BLaER1 treated with 17β-estradiol and CSF1 and Interleukin-3, amounts not matched to agents 10 nM and 100 nM (cell line): ENCODE results near the gene LHFPL6.
A peak's percentile ranks its signal among the peaks of the same experiment; 100 is the strongest.

Source experiments
- H3K27ac ChIP-seq, 11 experiments: shearing (Covaris generic); formaldehyde crosslinking; 2 replicates each; pipeline ENCODE4 v1.8.1; 2022
- H3K27me3 ChIP-seq, 11 experiments: shearing (Covaris generic); formaldehyde crosslinking; 2 replicates each; pipeline ENCODE4 v1.8.1; 2022
- H3K36me3 ChIP-seq, 11 experiments: shearing (Covaris generic); formaldehyde crosslinking; 2 replicates each; pipeline ENCODE4 v1.8.1; 2022
- H3K4me1 ChIP-seq, 10 experiments: shearing (Covaris generic); formaldehyde crosslinking; 2 replicates each; pipeline ENCODE4 v1.8.1; 2022
- H3K4me2 ChIP-seq, 11 experiments: shearing (Covaris generic); formaldehyde crosslinking; 2 replicates each; pipeline ENCODE4 v1.8.1; 2022
- H3K4me3 ChIP-seq, 10 experiments: shearing (Covaris generic); formaldehyde crosslinking; 2 replicates each; pipeline ENCODE4 v1.8.1; 2022
- H3K9ac ChIP-seq, 11 experiments: shearing (Covaris generic); formaldehyde crosslinking; 2 replicates each; pipeline ENCODE4 v1.8.1; 2022
- H3K9me3 ChIP-seq, 11 experiments: shearing (Covaris generic); formaldehyde crosslinking; replicated peaks in 1 of 11; 2 replicates each; pipeline ENCODE4 v1.8.1; 2022
- H4K20me1 ChIP-seq, 11 experiments: shearing (Covaris generic); formaldehyde crosslinking; 2 replicates each; pipeline ENCODE4 v1.8.1; 2022
- Cebpa-rat ChIP-seq, 11 experiments: shearing (Covaris generic); IDR thresholded peaks; 2 replicates each; pipeline ENCODE4 v1.8.1; 2022

LHFPL6 gene

GRCh38 chr13:39451860-39452301 is 151.1 kb downstream of the LHFPL6 start:
- peak overlapping the region; percentile 19 to 92 (median 69) for H3K4me2 ChIP-seq
- H3K4me3 ChIP-seq, result no peak overlapping the region
- H3K27me3 ChIP-seq, result no peaks in the 10 kb centered on the region
- peaks cover 0 to 4% (median 1%) of the 10 kb centered on the region in 11 experiments; a peak in 4 of 22 replicates for H3K9me3 ChIP-seq
- H3K27ac ChIP-seq, result peak overlapping the region; percentile 50 to 90 (median 81); a peak in 21 of 22 replicates
- peaks cover 23 to 29% (median 25%) of the 10 kb centered on the region in 10 experiments for H3K4me1 ChIP-seq
- peak in 8 of 11 experiments; percentile 28 to 84 (median 58); a peak in 13 of 22 replicates for TF ChIP-seq Cebpa-rat (IDR thresholded peaks at IDR 0.05)
- H4K20me1 ChIP-seq, result no peaks in the 10 kb centered on the region
- no peaks in the 10 kb centered on the region for H3K36me3 ChIP-seq
- peak overlapping the region in 8 of 11 experiments; percentile 43 to 69 (median 57); a peak in 17 of 22 replicates for H3K9ac ChIP-seq

DNA sequence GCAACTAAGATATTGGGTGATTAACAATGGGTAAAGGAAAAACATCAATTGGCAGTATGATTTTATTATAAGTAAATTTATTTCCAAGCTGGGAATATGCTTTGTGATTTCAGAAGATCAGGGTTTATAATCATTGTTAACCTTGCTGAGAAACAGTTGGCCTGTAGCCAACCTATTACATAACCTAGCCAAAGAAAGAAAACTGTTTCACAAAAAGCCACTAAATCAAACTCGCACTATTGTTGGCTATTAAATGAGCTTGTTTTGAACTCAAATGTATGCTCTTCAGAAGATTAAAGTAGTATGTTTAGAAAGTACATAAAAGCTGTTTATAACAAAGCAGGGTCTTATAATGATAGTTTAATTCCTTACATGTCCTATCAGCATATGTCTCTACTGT is 151.7 kb downstream of the LHFPL6 start:
- H3K4me2 ChIP-seq, result peak overlapping the region in 10 of 11 experiments; percentile 19 to 92 (median 66); a peak in 16 of 22 replicates
- H3K9me3 ChIP-seq, result no peaks in the 10 kb centered on the region

DNA sequence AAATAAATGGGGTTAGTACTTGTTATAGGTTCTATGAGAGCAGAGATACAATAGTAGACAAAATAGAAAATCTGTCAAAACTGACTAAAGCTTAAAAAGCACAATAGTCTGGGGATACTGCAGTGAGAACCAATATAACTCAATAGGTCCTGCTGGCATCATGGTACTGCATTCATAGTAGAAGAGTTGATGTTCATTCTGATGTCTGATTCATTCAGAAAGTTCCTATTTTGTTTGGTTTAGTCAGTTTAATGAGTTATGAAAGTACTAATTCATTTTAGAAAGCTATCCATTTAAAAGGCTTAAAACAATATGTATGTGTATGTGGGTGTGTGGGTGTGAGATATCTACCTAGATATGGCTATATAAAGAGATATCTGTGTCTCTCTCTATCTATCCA is 152.8 kb downstream of the LHFPL6 start:
- no peaks in the 10 kb centered on the region for H4K20me1 ChIP-seq
- peak overlapping the region in 5 of 11 experiments; percentile 76 to 90 (median 82); a peak in 7 of 22 replicates for H3K27ac ChIP-seq
- no peak for TF ChIP-seq Cebpa-rat (IDR thresholded peaks at IDR 0.05)
- no peaks in the 10 kb centered on the region for H3K9me3 ChIP-seq
- H3K4me2 ChIP-seq, result peak overlapping the region in 2 of 11 experiments; percentile 58 to 92; a peak in 1 of 22 replicates
- H3K27me3 ChIP-seq, result no peaks in the 10 kb centered on the region
- no peak overlapping the region for H3K4me3 ChIP-seq
- peaks cover 23 to 29% (median 25%) of the 10 kb centered on the region in 10 experiments for H3K4me1 ChIP-seq
- no peak overlapping the region for H3K9ac ChIP-seq
- H3K36me3 ChIP-seq, result no peaks in the 10 kb centered on the region

More for the DNA sequence above, 151.7 kb downstream of the LHFPL6 start:
- Histone ChIP-seq H4K20me1 (no peaks in the 10 kb centered on the region), H3K36me3 (no peaks in the 10 kb centered on the region), H3K4me1 (peaks cover 23 to 29% (median 25%) of the 10 kb centered on the region in 10 experiments), H3K27me3 (no peaks in the 10 kb centered on the region), H3K4me3 (no peak overlapping the region), H3K9ac (peak overlapping the region in 4 of 11 experiments; percentile 2 to 69 (median 54); a peak in 4 of 22 replicates), H3K27ac (peak overlapping the region in 10 of 11 experiments; percentile 20 to 90 (median 81); a peak in 19 of 22 replicates)
- TF ChIP-seq Cebpa-rat (IDR thresholded peaks at IDR 0.05), result 0 out of 22 replicates have a peak, but pooled peaks of 1 of the 11 experiments have one; percentile 17

- H3K27me3 ChIP-seq, result no peaks in the 10 kb centered on the region
- TF ChIP-seq Cebpa-rat (IDR thresholded peaks at IDR 0.05), result no peak
- no peak overlapping the region for H3K4me3 ChIP-seq
- no peaks in the 10 kb centered on the region for H3K9me3 ChIP-seq
- no peaks in the 10 kb centered on the region for H3K36me3 ChIP-seq
- H3K4me1 ChIP-seq, result peaks cover 23 to 29% (median 25%) of the 10 kb centered on the region in 10 experiments
- H3K4me2 ChIP-seq, result no peak overlapping the region
- no peak overlapping the region for H3K27ac ChIP-seq
- no peaks in the 10 kb centered on the region for H4K20me1 ChIP-seq
- H3K9ac ChIP-seq, result no peak overlapping the region
Observed at GRCh38 chr13:39448834-39449233, 154.2 kb downstream of the LHFPL6 start.

DNA sequence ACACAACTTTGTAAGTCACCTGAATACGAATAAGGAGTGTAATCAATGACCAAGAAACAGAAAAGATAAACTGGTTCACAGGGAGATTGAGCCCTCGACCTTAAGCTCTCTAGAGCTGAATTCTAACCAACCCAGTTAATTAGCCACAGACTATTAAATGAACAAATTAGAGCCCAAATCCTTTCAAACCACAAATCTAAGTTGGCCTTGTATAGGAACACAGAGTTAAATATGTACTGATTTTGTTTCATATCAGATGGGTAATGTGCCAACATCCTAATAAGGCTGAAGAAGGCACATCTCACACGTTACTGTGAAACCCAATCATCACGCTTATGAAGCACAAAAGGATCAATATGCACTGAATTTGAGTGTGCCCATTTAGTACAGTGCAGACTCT is 156.1 kb downstream of the LHFPL6 start:
- Histone ChIP-seq H3K4me3 (no peak overlapping the region), H3K9me3 (no peaks in the 10 kb centered on the region), H3K27ac (no peak overlapping the region), H3K4me1 (peaks cover 10 to 15% (median 14%) of the 10 kb centered on the region in 10 experiments; a peak in 19 of 20 replicates), H3K36me3 (no peaks in the 10 kb centered on the region), H3K27me3 (no peaks in the 10 kb centered on the region), H3K9ac (no peak overlapping the region), H3K4me2 (no peak overlapping the region), H4K20me1 (no peaks in the 10 kb centered on the region)
- TF ChIP-seq Cebpa-rat (IDR thresholded peaks at IDR 0.05), result no peak

DNA sequence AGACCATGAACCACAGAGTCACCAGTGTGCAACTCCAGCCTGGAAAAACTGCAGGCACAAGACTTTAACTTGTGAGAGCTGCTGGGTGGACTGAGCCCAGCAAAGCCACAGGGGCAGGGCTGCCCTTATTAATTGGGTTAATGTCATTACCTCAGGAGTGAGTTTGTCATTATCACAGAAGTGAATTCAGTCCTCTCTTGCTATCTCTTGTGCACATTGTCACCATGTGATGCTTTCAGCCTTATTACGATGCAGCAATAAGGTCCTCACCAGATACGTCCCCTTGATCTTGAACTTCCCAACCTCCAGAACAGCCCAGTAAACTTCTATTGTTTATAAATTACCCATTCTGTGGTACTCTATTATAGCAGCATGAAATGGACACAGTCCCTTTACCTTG is 158.1 kb downstream of the LHFPL6 start:
- H3K4me3 ChIP-seq, result no peak overlapping the region
- peaks cover 0 to 10% (median 0%) of the 10 kb centered on the region in 11 experiments; a peak in 5 of 22 replicates for H3K9me3 ChIP-seq
- no peak for TF ChIP-seq Cebpa-rat (IDR thresholded peaks at IDR 0.05)

DNA sequence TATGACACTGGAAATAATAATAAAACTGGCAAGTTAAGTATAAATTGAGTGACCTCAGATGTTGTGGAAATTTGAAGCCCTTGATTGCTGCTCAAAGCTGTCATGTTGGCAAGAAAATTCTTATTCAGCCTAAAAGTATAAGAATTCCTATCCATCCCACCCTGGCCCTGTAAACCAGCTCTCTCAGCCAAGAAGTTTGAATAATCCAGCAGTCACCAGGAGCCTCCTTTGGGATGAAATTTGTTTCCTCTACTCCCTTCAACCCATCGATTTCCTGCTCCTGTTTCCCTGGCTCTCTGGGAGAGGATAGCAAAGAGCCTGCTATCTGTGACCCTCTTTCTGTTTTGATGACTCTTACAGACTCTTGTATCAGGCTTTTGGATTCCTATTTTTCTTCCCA is 169.3 kb downstream of the LHFPL6 start:
- H3K9ac ChIP-seq, result no peak overlapping the region
- no peaks in the 10 kb centered on the region for H3K4me1 ChIP-seq
- no peak overlapping the region for H3K4me3 ChIP-seq
- H3K36me3 ChIP-seq, result peaks cover 0 to 2% (median 0%) of the 10 kb centered on the region in 11 experiments; a peak in 1 of 22 replicates
- no peaks in the 10 kb centered on the region for H4K20me1 ChIP-seq
- no peak overlapping the region for H3K4me2 ChIP-seq
- H3K9me3 ChIP-seq, result peaks cover 9 to 30% (median 19%) of the 10 kb centered on the region in 11 experiments
- no peaks in the 10 kb centered on the region for H3K27me3 ChIP-seq
- TF ChIP-seq Cebpa-rat (IDR thresholded peaks at IDR 0.05), result no peak
- no peak overlapping the region for H3K27ac ChIP-seq

More for the DNA sequence above, 158.1 kb downstream of the LHFPL6 start:
- no peaks in the 10 kb centered on the region for H4K20me1 ChIP-seq
- H3K4me1 ChIP-seq, result no peaks in the 10 kb centered on the region
- no peaks in the 10 kb centered on the region for H3K36me3 ChIP-seq
- H3K4me2 ChIP-seq, result no peak overlapping the region
- H3K27ac ChIP-seq, result no peak overlapping the region
- no peak overlapping the region for H3K9ac ChIP-seq
- H3K27me3 ChIP-seq, result no peaks in the 10 kb centered on the region

GRCh38 chr13:39432196-39432595 is 170.8 kb downstream of the LHFPL6 start:
- Histone ChIP-seq H3K27me3 (no peaks in the 10 kb centered on the region), H3K9me3 (peaks cover 0 to 18% (median 8%) of the 10 kb centered on the region in 11 experiments; a peak in 14 of 22 replicates), H3K27ac (no peak overlapping the region), H4K20me1 (no peaks in the 10 kb centered on the region), H3K36me3 (no peaks in the 10 kb centered on the region), H3K9ac (no peak overlapping the region), H3K4me2 (no peak overlapping the region), H3K4me3 (no peak overlapping the region), H3K4me1 (no peaks in the 10 kb centered on the region)
- no peak for TF ChIP-seq Cebpa-rat (IDR thresholded peaks at IDR 0.05)

DNA sequence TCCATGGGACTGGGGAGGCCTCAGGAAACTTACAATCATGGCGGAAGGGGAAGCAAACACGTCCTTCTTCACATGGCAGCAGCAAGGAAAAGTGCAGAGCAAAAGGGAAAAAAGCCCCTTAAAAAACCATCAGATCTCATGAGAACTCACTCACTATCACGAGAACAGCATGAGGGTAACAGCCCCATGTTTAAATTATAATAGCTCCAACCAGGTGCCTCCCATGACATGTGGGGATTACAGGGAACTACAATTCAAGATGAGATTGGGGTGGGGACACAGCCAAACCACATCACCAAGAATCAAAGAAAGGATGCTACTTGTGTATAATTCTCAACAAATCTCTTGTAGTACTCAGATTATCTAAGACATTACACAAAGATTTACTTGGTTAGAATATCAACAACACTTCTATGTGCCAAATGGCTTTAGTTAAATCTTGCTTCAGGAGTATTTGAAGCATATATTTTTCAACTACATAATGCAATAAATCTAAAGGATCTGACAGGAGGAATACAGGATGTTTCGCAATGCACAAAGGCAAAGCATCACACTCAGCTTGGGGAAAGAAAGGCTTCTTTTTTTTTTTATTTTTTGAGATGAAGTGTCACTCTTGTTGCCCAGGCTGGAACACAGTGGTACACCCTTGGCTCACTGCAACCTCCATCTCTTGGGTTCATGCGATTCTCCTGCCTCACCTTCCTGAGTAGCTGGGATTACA is 180.0 kb downstream of the LHFPL6 start:
- no peak overlapping the region for H3K27ac ChIP-seq
- TF ChIP-seq Cebpa-rat (IDR thresholded peaks at IDR 0.05), result peak in 4 of 11 experiments; percentile 30 to 59 (median 34); a peak in 2 of 22 replicates
- 0 out of 22 replicates have a peak, but pooled peaks cover 0 to 3% (median 0%) of the 10 kb centered on the region in 11 experiments for H3K9me3 ChIP-seq
- no peak overlapping the region for H3K4me3 ChIP-seq
- H4K20me1 ChIP-seq, result no peaks in the 10 kb centered on the region
- H3K36me3 ChIP-seq, result no peaks in the 10 kb centered on the region
- no peak overlapping the region for H3K9ac ChIP-seq
- H3K4me1 ChIP-seq, result peaks cover 0 to 6% (median 0%) of the 10 kb centered on the region in 10 experiments; a peak in 1 of 20 replicates
- H3K27me3 ChIP-seq, result no peaks in the 10 kb centered on the region
- H3K4me2 ChIP-seq, result no peak overlapping the region; a peak in 1 of 22 replicates
